ENCODE data around the gene GABRB1. TPM values are rescaled to one million over a fixed set of nuclear protein-coding genes. Genes with fewer than 3 reads are reported as not detected.

GABRB1 gene
- total and polyA plus RNA-seq, 2 donors (not counting 1 experiment from before 2014, with no cell fraction given), result not detected

DNA sequence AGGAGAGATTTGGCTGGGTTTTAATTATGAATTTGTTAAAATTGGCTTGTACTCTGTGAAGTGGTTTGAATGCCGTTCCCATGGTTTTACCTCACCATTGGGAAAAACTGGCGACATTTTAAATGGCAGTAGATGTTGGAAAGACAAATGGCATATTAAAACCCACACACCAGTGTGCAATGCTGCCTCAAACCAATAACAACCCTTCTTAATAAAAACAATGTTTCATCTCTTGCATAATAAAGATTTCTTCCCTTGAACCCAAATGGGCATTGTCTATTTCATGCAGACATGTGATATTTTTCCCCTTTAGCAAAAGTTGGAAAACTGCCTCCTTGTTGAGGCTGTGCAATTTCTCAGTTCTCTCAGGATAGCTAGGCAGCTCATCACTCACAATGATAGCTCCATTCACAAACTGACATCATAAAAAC, 33.7 kb downstream of the GABRB1 start:
- Histone ChIP-seq H3K4me2 (replicated peaks; ENCODE audit: low read depth, low read length, poor library complexity, severe bottlenecking) (no peak overlapping the region), H3K27me3 (replicated peaks in 1 of 4; ENCODE audit: control extremely low read depth in 1 of 4, control insufficient read depth in 3 of 4, insufficient read depth in 4 of 4, low read length in 3 of 4) (no peaks in the 10 kb centered on the region), H3K4me3 (ENCODE audit: control extremely low read depth in 1 of 5, extremely low read depth in 1 of 5, insufficient read depth in 1 of 5, low read depth in 2 of 5, low read length in 4 of 5) (no peak overlapping the region), H3K4me1 (ENCODE audit: control insufficient read depth in 2 of 2, insufficient read depth in 2 of 2, low read length in 2 of 2) (no peaks in the 10 kb centered on the region), H4K20me1 (ENCODE audit: control insufficient read depth, insufficient read depth, low read length, poor library complexity, severe bottlenecking) (no peaks in the 10 kb centered on the region), H3K79me2 (ENCODE audit: control insufficient read depth, insufficient read depth, low read length) (no peaks in the 10 kb centered on the region), H3K27ac (ENCODE audit: low read length in 2 of 2) (no peak overlapping the region), H3K9ac (ENCODE audit: low read length) (no peak overlapping the region), H3K9me3 (ENCODE audit: control extremely low read depth in 1 of 3, control insufficient read depth in 2 of 3, insufficient read depth in 1 of 3, low read length in 2 of 3) (no peaks in the 10 kb centered on the region), H3K36me3 (replicated peaks in 1 of 2; ENCODE audit: control extremely low read depth in 1 of 2, control insufficient read depth in 1 of 2, extremely low read depth in 1 of 2, insufficient read depth in 2 of 2, low read length in 1 of 2) (no peaks in the 10 kb centered on the region), H2AFZ (ENCODE audit: insufficient read depth, low read depth, low read length, poor library complexity, severe bottlenecking) (no peak overlapping the region)
- POLR2A ChIA-PET, result no interaction called here
- Mint-ChIP-seq H3K4me3 (no peak overlapping the region), H3K27ac (no peak overlapping the region), H3K4me1 (no peaks in the 10 kb centered on the region), H3K27me3 (no peaks in the 10 kb centered on the region), H3K9me3 (ENCODE audit: insufficient read depth) (peaks cover 2% of the 10 kb centered on the region)
- WGBS (ENCODE audit: insufficient coverage), result no CpG with 5 or more reads among the region's 2 CpGs
- CTCF ChIA-PET, result interaction anchor here (0.6 kb wide), 1 partner anchor 611 kb away, joined by 3 read pairs; no protein-coding TSS in a partner anchor
- ATAC-seq (ENCODE audit: low read depth) (no peak), DNase-seq (no peak)
- TF ChIP-seq EZH2 (IDR thresholded peaks at IDR 0.05; ENCODE audit: borderline replicate concordance, insufficient read depth, low read depth, low read length, poor library complexity, severe bottlenecking), result no peak
- TF ChIP-seq, protein P1, sequence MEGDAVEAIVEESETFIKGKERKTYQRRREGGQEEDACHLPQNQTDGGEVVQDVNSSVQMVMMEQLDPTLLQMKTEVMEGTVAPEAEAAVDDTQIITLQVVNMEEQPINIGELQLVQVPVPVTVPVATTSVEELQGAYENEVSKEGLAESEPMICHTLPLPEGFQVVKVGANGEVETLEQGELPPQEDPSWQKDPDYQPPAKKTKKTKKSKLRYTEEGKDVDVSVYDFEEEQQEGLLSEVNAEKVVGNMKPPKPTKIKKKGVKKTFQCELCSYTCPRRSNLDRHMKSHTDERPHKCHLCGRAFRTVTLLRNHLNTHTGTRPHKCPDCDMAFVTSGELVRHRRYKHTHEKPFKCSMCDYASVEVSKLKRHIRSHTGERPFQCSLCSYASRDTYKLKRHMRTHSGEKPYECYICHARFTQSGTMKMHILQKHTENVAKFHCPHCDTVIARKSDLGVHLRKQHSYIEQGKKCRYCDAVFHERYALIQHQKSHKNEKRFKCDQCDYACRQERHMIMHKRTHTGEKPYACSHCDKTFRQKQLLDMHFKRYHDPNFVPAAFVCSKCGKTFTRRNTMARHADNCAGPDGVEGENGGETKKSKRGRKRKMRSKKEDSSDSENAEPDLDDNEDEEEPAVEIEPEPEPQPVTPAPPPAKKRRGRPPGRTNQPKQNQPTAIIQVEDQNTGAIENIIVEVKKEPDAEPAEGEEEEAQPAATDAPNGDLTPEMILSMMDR (IDR thresholded peaks at IDR 0.05), result no peak
- intact Hi-C loops (cut with micrococcal nuclease), result no loop called here

DNA sequence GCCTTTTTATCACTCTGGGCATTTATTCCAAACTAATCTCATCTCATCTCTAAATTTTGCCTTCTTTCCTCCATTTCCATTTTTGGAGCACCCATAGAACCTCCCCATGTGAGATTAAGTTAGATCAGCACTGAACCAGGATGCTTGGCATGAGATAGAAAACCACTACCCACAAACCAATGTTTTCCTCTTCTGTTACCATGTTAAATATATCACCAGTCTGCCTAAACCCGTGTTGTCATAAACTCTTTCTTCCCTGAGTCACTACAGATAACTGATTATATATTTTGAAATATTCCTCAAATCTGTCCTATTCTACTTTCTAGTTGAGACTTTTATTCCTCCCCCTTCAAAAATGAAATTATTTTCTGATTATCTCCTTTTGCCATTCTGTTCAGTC, 37.6 kb downstream of the GABRB1 start:
- H3K27me3 ChIP-seq (replicated peaks in 1 of 4; ENCODE audit: control extremely low read depth in 1 of 4, control insufficient read depth in 3 of 4, insufficient read depth in 4 of 4, low read length in 3 of 4), result no peaks in the 10 kb centered on the region
- H3K9me3 ChIP-seq (ENCODE audit: control extremely low read depth in 1 of 3, control insufficient read depth in 2 of 3, insufficient read depth in 1 of 3, low read length in 2 of 3), result no peaks in the 10 kb centered on the region
- WGBS (ENCODE audit: insufficient coverage), result no CpG with 5 or more reads among the region's 1 CpG
- H3K79me2 ChIP-seq (ENCODE audit: control insufficient read depth, insufficient read depth, low read length), result no peaks in the 10 kb centered on the region
- no peak overlapping the region for H3K27ac Mint-ChIP-seq
- H3K4me3 Mint-ChIP-seq, result no peak overlapping the region
- CTCF ChIA-PET, result no interaction called here
- no peak overlapping the region for H3K9ac ChIP-seq (ENCODE audit: low read length)
- H3K4me1 ChIP-seq (ENCODE audit: control insufficient read depth in 2 of 2, insufficient read depth in 2 of 2, low read length in 2 of 2), result no peaks in the 10 kb centered on the region
- no peak overlapping the region for H3K27ac ChIP-seq (ENCODE audit: low read length in 2 of 2)
- H2AFZ ChIP-seq (ENCODE audit: insufficient read depth, low read depth, low read length, poor library complexity, severe bottlenecking), result no peak overlapping the region
- POLR2A ChIA-PET, result no interaction called here
- ATAC-seq (ENCODE audit: low read depth), result no peak
- DNase-seq, result no peak
- H3K36me3 ChIP-seq (replicated peaks in 1 of 2; ENCODE audit: control extremely low read depth in 1 of 2, control insufficient read depth in 1 of 2, extremely low read depth in 1 of 2, insufficient read depth in 2 of 2, low read length in 1 of 2), result no peaks in the 10 kb centered on the region
- peaks cover 2% of the 10 kb centered on the region for H3K9me3 Mint-ChIP-seq (ENCODE audit: insufficient read depth)
- H4K20me1 ChIP-seq (ENCODE audit: control insufficient read depth, insufficient read depth, low read length, poor library complexity, severe bottlenecking), result no peaks in the 10 kb centered on the region
- no peaks in the 10 kb centered on the region for H3K27me3 Mint-ChIP-seq
- intact Hi-C loops (cut with micrococcal nuclease), result no loop called here
- H3K4me2 ChIP-seq (replicated peaks; ENCODE audit: low read depth, low read length, poor library complexity, severe bottlenecking), result no peak overlapping the region
- no peak overlapping the region for H3K4me3 ChIP-seq (ENCODE audit: control extremely low read depth in 1 of 5, extremely low read depth in 1 of 5, insufficient read depth in 1 of 5, low read depth in 2 of 5, low read length in 4 of 5)
- TF ChIP-seq, protein P1 (IDR thresholded peaks at IDR 0.05), result no peak
- TF ChIP-seq EZH2 (IDR thresholded peaks at IDR 0.05; ENCODE audit: borderline replicate concordance, insufficient read depth, low read depth, low read length, poor library complexity, severe bottlenecking), result no peak
- no peaks in the 10 kb centered on the region for H3K4me1 Mint-ChIP-seq

All from B cell (primary cell).